Renal cortex interstitium (tissue), 11 donors: ENCODE measurements around the gene KCNB1. TPM values are rescaled to one million over a fixed set of nuclear protein-coding genes. Genes with fewer than 3 reads are reported as not detected.
"Not testable (repeated sequence)": the region's sequence is repeated elsewhere in the genome, so short reads cannot be mapped to it uniquely, and the experiment has no call there.

Experiments
- DNase-seq, 11 donors: peaks; one replicate each; pipeline ENCODE4 v3.0.0-alpha.2; 2013; ENCODE audit warnings: low read depth in 9 of 11, low spot score in 4 of 11; ENCODE audit errors: extremely low read depth in 1 of 11
- polyA plus RNA-seq, 3 donors: library from polyadenylated mRNA; unstranded; fragments of 120-200 nt; gene quantifications; one replicate each; pipeline ENCODE4 v1.2.1, GENCODE V29; 2013; ENCODE audit not compliant: insufficient read length in 3 of 3

Gene KCNB1
- polyA plus RNA-seq, 3 donors = 0.39 to 1.1 (median 0.74) TPM

DNA sequence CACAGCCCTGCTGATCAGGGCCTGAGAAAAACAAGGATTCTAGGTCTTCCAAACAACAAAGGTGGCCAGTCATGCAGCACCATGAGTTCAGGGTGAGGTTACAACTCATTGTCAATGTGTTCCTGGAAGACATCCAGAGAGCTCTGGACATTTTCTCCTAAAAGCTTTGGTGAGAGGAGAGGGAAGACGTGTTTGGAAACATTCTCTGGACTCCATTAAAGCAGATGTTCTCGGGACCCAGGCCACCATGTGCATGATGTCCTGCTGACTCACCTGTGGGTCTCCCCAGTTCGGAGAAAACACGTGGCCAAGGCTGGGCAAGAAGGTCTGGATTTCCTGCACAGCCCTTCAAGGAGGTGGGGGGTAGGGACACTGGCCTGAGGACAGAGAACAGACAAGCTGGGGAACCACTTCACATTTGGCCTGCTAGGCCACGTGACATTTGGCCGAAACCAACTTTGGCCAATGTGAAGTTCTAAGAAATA lies 61.6 kb downstream of the KCNB1 start:
- no peak for DNase-seq

GRCh38 chr20:49420292-49420691 lies 62.2 kb downstream of the KCNB1 start:
- DNase-seq = no peak

DNA sequence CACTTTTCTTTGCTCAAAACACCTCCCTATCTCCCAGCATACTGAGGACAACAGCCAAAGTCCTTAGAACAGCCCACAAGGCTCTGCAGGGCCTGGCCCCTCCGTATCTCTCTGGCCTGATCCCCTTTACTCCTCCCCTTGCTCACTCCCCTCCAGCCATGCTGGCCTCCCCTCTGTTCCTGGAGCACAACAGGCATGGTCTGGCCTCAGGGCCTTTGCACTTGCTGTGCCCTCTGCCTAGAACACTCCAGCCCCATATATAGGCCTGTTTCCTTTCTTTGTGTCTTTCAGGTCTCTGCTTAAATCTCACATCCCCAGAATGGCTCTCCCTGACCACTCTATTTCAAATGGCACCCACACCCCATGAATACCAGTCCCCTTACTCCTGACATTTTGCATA lies 62.7 kb downstream of the KCNB1 start:
- DNase-seq = no peak

GRCh38 chr20:49418809-49419208 lies 63.7 kb downstream of the KCNB1 start:
- no peak for DNase-seq

DNA sequence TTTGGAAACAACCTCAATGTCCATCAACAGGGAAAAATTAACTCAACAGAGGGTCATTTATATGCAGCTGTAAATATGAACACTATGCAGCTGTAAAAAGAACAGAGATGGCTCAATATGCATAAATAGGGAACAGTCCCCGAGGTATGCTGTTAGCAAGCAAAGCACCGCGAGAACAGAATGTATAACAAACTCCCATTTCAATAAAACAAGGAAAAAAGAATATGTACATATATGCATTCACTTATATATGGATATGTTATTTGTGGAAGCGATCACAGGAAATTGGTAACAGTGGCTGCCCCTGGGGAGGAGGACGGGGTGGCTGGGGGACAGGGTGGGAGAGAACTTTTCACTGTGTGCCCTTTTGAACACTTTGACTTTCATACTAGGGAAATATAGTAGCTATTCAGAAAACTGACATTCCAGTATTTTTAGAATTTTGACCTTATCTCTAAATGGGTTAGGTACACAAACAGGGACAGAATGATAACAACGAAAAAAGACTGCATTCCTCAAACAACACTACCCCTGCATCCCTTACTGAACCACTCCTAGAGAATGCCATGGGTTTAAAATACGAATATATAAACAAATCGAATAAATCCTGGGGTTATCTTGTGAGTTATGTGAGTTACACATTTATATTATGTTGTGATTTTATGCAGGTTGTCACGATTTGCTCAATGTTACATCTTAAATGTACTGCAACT lies 64.5 kb downstream of the KCNB1 start:
- no peak for DNase-seq

DNA sequence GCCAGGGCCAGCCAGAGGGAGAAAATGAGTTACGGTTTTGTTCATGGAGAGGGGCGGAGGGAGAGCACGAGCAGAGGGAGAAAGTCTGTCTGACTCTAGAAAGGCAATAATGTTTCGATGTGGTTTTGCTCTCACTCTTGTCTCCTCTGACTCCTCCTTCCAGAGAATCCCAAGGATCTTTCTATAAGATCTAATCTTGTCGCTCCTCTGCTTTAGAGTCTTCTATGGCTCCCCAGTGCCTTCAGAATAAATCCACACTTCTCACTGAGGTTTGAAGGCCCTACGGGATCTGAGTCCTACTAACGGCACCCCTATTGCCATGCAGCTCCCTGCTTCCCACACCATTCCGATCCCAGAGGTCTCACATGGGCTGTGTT lies 66.8 kb downstream of the KCNB1 start:
- DNase-seq = no peak

- no peak for DNase-seq
Observed at GRCh38 chr20:49415005-49415667, 67.3 kb downstream of the KCNB1 start.

GRCh38 chr20:49413677-49414076 lies 68.8 kb downstream of the KCNB1 start:
- no peak for DNase-seq

DNA sequence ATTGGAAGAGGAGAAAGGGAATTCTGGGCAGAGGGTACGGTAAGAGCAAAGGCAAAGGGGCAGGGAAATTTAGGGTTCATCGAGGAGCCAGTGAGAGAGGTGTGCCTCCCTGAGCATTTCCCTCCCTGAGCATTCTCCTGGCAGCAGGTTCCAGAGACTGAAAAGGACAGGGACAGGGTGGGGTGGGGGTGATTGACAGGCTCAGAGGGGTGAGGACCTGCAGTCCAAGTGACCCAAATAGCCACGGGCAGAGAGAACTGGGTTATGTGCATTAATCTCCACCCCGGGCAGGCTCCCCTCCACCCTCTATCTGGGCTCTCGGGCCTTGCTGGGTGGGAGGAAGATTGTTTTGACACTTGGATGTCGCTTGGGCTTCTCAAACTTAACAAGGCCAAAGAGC lies 69.5 kb downstream of the KCNB1 start:
- DNase-seq = no peak

DNA sequence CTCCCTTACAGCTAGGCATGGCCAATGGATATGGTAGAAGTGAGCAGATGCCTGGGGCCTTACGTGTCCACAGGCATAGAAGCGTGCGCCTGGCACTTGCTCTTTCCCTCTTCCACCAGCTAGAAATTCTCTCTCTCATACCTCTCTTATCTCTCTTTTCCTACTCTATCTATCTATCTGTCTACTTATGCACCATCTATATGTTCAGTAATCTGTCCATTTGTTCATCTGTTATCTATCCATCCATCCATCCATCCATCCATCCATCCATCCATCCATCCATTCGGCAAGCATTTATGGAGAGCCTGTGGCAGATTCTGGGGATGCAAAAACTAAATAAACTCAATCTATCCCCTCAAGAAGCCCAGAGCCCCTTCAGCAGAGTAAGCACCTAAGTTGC lies 70.2 kb downstream of the KCNB1 start:
- DNase-seq = no peak

- no peak for DNase-seq
Observed at GRCh38 chr20:49411221-49411925, 71.1 kb downstream of the KCNB1 start.

GRCh38 chr20:49409975-49410621 lies 72.4 kb downstream of the KCNB1 start:
- not testable (repeated sequence) for DNase-seq

GRCh38 chr20:49409302-49409974 lies 73.0 kb downstream of the KCNB1 start:
- no peak for DNase-seq

DNA sequence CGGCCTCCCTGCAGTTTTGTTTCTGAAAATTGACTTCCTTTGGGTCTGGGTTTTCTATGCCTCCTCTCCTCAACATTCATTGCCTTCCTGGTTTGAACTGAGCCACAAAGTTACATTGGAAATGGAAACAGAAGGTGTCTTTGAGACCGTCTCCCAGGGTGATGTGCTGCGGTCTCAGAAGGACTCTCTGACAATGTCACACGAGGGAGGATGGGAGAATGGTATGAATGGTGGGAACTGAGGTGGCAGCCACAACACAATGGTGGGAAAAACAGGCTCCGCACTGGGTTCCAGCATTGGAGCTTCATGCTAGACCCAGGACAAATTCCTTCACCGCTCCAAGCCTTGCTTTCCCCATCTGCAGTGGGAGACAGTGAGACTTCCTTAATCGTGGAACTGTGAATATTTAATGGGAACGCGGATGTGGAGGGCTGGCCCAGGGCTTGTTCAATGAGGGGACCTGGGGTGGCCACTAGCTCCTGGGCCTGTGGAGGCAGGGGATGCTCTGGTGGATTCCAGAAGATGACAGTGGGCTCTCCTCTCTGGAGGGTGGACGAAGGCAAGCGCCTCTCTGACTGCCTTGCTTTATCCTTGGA lies 73.9 kb downstream of the KCNB1 start:
- DNase-seq = no peak

GRCh38 chr20:49406666-49407065 lies 75.8 kb downstream of the KCNB1 start:
- no peak for DNase-seq

DNA sequence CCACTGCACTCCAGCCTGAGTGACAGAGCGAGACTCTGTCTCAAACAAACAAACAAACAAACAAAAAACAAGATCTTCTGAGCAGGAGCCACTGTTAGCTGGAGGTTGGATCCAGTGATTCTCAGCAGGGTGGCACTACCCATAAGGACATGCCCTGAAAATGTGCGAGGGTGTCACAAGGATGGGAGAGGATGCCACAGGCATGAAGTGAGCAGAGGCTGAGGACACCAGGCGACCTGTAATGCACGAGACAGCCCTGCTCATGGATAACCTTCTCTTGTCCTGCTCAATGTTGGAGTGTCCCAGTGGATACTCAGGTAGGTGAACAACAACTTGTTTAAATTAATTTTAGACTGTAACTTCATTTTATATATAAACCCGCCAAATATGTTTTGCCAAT lies 76.8 kb downstream of the KCNB1 start:
- DNase-seq = no peak

DNA sequence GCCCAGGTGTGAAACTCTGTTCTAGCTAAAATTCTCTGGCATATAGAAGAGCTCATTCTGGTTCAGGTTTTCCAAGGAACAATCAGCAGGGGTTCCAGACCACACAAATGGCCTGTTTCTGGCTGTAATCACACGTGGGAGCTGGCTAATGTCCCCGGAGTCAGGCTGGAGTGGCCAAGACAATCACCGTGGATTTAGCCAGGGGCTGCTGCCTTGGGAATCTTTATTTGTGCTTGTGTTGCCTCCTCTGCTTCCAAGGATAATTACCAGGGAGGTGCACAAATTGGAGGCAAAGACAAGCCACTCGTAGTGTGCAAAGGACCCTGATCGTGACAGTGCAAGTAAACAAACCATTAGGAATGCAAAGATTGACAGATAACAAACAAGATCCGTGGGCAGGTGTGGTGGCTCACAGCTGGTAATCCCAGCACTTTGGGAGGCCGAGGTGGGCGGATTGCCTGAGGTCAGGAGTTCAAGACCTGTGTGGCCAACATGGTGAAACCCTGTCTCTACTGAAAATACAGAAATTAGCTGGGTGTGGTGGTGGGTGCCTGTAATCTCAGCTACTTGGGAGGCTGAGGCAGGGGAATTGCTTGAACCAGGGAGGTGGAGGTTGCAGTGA lies 77.3 kb downstream of the KCNB1 start:
- DNase-seq = no peak

- DNase-seq = no peak
Observed at GRCh38 chr20:49404461-49404860, 78.0 kb downstream of the KCNB1 start.
